IPS DF 6.9 (cell line): ENCODE measurements around the gene PRRG1.
A peak's percentile ranks its signal among the peaks of the same experiment; 100 is the strongest.
"Not testable (repeated sequence)": the region's sequence is repeated elsewhere in the genome, so short reads cannot be mapped to it uniquely, and the experiment has no call there.

Experiments used
- DNase-seq: peaks from one replicate; pipeline ENCODE4 v3.0.0-alpha.2; 2013; ENCODE audit warnings: low read depth, low spot score
- H3K27ac ChIP-seq: one replicate; pipeline ENCODE4 v1.5.1; 2013; ENCODE audit warnings: low read length, control low read depth
- H3K27me3 ChIP-seq: 2 replicates; pipeline ENCODE4 v1.6.1; 2013; ENCODE audit warnings: mild to moderate bottlenecking, low read length; ENCODE audit not compliant: control insufficient read depth, insufficient read depth
- H3K36me3 ChIP-seq: 2 replicates; pipeline ENCODE4 v1.6.1; 2013; ENCODE audit warnings: low read length; ENCODE audit not compliant: control insufficient read depth, insufficient read depth
- H3K4me1 ChIP-seq: 2 replicates; pipeline ENCODE4 v1.6.1; 2013; ENCODE audit warnings: low read length; ENCODE audit not compliant: control insufficient read depth, insufficient read depth
- H3K4me3 ChIP-seq: 2 replicates; pipeline ENCODE4 v1.5.1; 2013; ENCODE audit warnings: mild to moderate bottlenecking, low read length
- H3K9me3 ChIP-seq: 2 replicates; pipeline ENCODE4 v1.6.1; 2013; ENCODE audit warnings: low read length, inconsistent platforms; ENCODE audit not compliant: control insufficient read depth, insufficient read depth
- WGBS: extraction: QIAGEN DNeasy Blood & Tissue Kit; methylation state at CpG from one replicate; pipeline ENCODE4 v1.1.7; 2013; ENCODE audit warnings: mixed read lengths, missing lambda C conversion rate; ENCODE audit not compliant: insufficient read length, insufficient coverage; 5-methylcytosine and 5-hydroxymethylcytosine counted together

The PRRG1 gene

GRCh38 chrX:37349221-37350033 is at the start of gene PRRG1:
Gene PRRG1 (plus strand): TSS chrX:37349364. CDS start chrX:37406250, 56,886 bp downstream.
- Histone ChIP-seq H3K4me1 (no peaks in the 10 kb centered on the region), H3K27ac (no peak within 1 kb of the TSS), H3K36me3 (no peaks in the 10 kb centered on the region), H3K27me3 (no peaks in the 10 kb centered on the region), H3K9me3 (no peaks in the 10 kb centered on the region), H3K4me3 (peak within 1 kb of the TSS; percentile 98)
- WGBS: no CpG with 5 or more reads among the region's 61 CpGs
- peak; percentile 22 for DNase-seq

- Histone ChIP-seq H3K27ac (no peak overlapping the region), H3K9me3 (no peaks in the 10 kb centered on the region), H3K4me3 (no peak overlapping the region), H3K4me1 (no peaks in the 10 kb centered on the region), H3K36me3 (no peaks in the 10 kb centered on the region), H3K27me3 (no peaks in the 10 kb centered on the region)
- DNase-seq: peak; percentile 2
- WGBS: no CpG with 5 or more reads among the region's 1 CpG
Observed at GRCh38 chrX:37302569-37302968, 46.6 kb upstream of the PRRG1 start.

- H3K4me1 ChIP-seq, H3K27ac ChIP-seq, H3K9me3 ChIP-seq, H3K36me3 ChIP-seq, DNase-seq, H3K4me3 ChIP-seq, H3K27me3 ChIP-seq: not testable (repeated sequence)
- no CpG with 5 or more reads among the region's 2 CpGs for WGBS
Observed at GRCh38 chrX:37305238-37305637, 43.9 kb upstream of the PRRG1 start.

GRCh38 chrX:37314531-37314930 is 34.6 kb upstream of the PRRG1 start:
- Histone ChIP-seq H3K27me3 (no peaks in the 10 kb centered on the region), H3K4me3 (no peak overlapping the region), H3K27ac (no peak overlapping the region), H3K9me3 (no peaks in the 10 kb centered on the region), H3K4me1 (no peaks in the 10 kb centered on the region), H3K36me3 (no peaks in the 10 kb centered on the region)
- no peak for DNase-seq

DNA sequence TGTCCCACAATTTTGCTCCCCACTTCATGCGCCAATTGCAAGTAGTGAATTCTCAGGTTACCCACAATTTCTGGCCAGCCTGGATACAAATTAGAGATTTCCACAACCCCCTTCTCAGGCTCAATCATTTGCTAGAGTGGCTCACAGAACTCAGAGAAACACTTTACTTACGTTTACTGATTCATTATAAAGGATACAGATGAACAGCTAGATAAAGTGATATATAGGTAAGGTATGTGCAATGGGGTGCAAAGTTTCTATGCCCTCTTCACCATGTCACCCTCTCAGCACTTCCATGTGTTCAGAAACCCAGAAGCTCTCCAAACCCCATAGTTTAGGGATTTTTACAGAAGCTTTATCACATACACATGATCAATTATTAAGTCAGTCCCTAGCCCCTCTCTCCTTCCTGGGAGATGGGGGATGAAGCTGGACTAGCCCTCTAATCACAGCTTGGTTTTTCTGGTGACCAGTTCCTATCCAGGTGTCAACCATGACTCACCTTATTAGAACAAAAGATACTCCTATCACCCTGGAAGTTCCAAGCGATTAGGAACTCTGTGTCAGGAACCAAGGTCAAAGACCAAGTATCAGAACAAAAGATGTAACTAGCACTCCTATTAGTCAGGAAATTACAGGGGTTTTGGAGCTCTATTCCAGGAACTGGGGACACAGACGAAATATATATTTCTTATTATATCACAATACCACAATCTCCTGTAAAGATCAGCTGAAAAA is 33.5 kb upstream of the PRRG1 start:
- no peaks in the 10 kb centered on the region for H3K36me3 ChIP-seq
- WGBS: no CpG with 5 or more reads among the region's 4 CpGs
- DNase-seq: no peak
- no peak overlapping the region for H3K4me3 ChIP-seq
- no peaks in the 10 kb centered on the region for H3K27me3 ChIP-seq
- H3K4me1 ChIP-seq: no peaks in the 10 kb centered on the region
- H3K9me3 ChIP-seq: no peaks in the 10 kb centered on the region
- H3K27ac ChIP-seq: no peak overlapping the region

DNA sequence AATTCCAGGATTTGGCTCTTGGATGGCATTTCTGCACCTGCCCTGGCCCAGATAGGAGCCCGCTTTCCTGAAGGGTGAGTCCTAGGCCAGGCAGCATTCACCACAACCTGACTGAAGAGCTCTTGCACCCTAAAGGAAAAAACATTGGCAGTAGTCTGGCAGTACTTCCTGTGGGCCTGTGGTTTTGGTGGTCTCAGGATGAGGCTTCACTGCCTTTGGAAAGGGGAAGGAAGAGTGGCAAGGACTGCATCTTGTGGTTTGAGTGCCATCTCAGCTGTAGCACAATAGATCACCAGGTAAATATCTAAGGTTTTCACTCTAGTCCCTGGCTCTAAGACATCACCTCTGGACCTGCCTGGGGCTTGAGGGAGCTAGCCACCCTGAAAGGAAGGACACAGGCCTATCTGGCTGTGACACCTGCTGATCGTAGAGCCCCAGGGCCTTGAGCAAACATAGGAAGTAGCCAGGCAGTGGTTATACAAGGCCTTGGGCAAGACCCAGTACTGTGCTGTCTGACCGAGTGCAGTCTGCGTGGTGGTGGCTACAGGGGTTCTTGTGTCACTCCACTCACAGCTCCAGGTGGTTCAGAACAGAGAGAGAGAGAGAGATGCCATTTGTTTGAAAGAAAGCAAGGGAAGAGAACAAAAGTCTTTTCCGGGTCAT is 28.5 kb upstream of the PRRG1 start:
- Histone ChIP-seq H3K9me3 (no peaks in the 10 kb centered on the region), H3K4me1 (no peaks in the 10 kb centered on the region), H3K36me3 (no peaks in the 10 kb centered on the region), H3K4me3 (no peak overlapping the region), H3K27me3 (no peaks in the 10 kb centered on the region), H3K27ac (no peak overlapping the region)
- no CpG with 5 or more reads among the region's 5 CpGs for WGBS
- no peak for DNase-seq

GRCh38 chrX:37330642-37331041 is 18.5 kb upstream of the PRRG1 start:
- Histone ChIP-seq H3K4me3 (no peak overlapping the region), H3K9me3 (no peaks in the 10 kb centered on the region), H3K27me3 (no peaks in the 10 kb centered on the region), H3K4me1 (no peaks in the 10 kb centered on the region), H3K36me3 (no peaks in the 10 kb centered on the region), H3K27ac (no peak overlapping the region)
- DNase-seq: no peak
- no CpG with 5 or more reads among the region's 1 CpG for WGBS

DNA sequence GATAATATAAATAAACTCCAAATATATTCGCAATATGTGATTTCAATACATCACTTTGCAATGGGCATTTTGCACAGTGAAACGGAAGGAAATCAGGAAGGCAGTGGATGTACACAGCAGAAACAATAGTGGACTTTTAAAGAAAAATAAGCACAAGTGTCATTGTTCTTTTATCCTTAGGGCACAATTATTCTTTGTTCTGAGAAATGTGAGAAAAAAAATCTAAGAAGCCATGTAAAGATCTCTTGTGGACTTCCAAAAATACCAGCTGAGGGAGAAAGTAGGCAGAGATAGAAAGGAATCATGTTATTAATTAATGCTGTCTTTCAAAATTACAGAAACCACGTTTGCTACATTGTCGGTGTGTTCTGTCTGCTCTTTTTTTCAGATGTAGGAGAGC is 17.6 kb upstream of the PRRG1 start:
- Histone ChIP-seq H3K27me3 (no peaks in the 10 kb centered on the region), H3K36me3 (no peaks in the 10 kb centered on the region), H3K4me1 (no peaks in the 10 kb centered on the region), H3K27ac (no peak overlapping the region), H3K4me3 (no peak overlapping the region), H3K9me3 (no peaks in the 10 kb centered on the region)
- no peak for DNase-seq
- no CpG with 5 or more reads among the region's 4 CpGs for WGBS

- WGBS: 100% methylated on average over 1 of the region's 2 CpGs
- Histone ChIP-seq H3K36me3 (no peaks in the 10 kb centered on the region), H3K4me1 (no peaks in the 10 kb centered on the region), H3K4me3 (no peak overlapping the region), H3K9me3 (no peaks in the 10 kb centered on the region), H3K27ac (no peak overlapping the region), H3K27me3 (no peaks in the 10 kb centered on the region)
- no peak for DNase-seq
Observed at GRCh38 chrX:37332055-37332454, 17.1 kb upstream of the PRRG1 start.

GRCh38 chrX:37332987-37333658 is 16.0 kb upstream of the PRRG1 start:
- no peak overlapping the region for H3K4me3 ChIP-seq
- no peaks in the 10 kb centered on the region for H3K27me3 ChIP-seq
- DNase-seq: no peak
- H3K9me3 ChIP-seq: no peaks in the 10 kb centered on the region
- no CpG with 5 or more reads among the region's 8 CpGs for WGBS
- no peak overlapping the region for H3K27ac ChIP-seq
- H3K4me1 ChIP-seq: no peaks in the 10 kb centered on the region
- H3K36me3 ChIP-seq: no peaks in the 10 kb centered on the region
